GM19193 (cell line): Measurements from ENCODE around the gene TMED4.

Source experiments
- POLR2A ChIP-seq: IDR thresholded peaks from 4 replicates; pipeline ENCODE4 v1.6.1; 2011; ENCODE audit not compliant: insufficient read depth, insufficient read length; ENCODE audit errors: extremely low read depth

The TMED4 gene

DNA sequence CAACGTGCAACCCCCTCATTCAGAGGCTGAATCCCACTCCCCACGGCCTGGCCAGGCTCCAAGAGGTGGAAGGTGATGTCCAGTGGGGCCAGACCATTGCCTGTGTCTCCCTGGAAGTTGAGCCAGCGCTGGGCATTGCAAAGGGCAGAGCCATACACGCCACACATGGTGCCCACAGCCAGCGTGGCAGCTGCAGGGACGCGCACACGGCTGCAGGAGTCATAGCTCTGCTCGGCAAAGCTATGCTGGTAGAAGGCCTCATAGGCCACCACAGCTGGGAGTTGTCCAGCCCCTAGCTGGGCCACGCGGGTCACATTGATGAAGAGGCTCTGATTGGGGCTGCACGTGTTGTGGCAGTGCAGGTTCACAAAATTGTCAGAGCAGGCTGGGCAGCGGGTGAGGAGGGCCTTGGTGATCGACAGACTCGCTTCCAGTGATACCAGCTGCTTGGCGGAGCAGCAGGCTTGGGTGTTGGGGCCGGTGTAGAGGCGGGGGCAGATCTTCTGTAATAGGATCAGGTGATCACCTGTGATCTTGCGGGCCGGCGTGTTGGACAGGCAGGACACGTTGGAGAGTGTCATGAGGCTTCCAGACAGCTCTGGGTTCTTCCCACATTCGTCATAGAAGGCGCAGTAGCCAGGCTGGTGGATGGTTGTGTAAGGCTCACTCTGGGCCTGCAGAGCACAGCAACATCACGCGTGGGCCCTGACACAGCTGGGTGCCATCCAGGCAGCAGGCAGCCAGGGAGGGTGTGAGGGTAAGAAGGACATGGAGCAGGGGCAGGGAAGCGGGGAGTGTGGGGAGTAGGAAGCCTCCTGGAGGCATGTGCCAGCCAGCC lies 42.1 kb downstream of the TMED4 start:
- TF ChIP-seq POLR2A, result no peak

DNA sequence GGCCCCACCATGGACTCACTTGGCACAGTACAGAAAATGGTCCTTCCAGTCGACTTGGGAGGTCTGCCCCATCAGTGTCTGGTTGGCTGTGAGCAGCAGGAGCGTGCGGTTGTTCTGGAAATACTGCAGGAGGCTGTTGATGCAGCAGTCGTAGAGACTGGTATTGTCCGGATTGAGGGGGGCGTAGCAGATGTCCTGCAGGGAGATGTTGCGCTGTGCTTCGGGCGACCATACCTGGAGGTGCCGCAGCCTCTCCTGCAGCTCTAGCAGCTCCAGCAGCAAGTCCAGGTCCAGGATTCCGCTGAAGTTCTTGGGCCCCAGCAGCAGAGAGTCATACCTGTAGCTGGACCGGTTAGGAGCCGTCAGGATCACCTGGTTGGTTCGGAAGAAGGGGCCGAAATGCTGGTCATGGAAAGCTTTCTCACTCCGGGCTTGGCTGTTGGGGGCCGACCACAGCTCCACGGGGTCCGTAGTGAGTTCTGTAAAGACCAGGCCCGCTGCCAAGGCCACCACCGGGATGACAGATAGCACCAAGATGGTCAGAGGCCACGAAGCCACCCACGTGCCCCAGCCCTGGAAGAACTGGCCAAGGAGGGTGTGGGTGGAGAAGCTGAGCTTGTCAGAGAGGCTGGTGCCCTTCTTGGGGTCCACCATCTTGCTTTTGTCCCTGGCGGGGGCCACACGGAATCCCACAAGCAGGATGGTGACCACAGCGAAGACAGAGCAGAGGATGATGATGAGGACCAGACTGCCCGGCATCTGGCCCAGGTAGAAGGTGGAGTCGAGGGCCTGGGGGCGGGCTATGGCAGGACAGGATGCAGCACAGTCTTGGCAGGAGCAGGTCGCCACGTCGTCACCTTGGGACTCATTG lies 43.0 kb downstream of the TMED4 start:
- no peak for TF ChIP-seq POLR2A

DNA sequence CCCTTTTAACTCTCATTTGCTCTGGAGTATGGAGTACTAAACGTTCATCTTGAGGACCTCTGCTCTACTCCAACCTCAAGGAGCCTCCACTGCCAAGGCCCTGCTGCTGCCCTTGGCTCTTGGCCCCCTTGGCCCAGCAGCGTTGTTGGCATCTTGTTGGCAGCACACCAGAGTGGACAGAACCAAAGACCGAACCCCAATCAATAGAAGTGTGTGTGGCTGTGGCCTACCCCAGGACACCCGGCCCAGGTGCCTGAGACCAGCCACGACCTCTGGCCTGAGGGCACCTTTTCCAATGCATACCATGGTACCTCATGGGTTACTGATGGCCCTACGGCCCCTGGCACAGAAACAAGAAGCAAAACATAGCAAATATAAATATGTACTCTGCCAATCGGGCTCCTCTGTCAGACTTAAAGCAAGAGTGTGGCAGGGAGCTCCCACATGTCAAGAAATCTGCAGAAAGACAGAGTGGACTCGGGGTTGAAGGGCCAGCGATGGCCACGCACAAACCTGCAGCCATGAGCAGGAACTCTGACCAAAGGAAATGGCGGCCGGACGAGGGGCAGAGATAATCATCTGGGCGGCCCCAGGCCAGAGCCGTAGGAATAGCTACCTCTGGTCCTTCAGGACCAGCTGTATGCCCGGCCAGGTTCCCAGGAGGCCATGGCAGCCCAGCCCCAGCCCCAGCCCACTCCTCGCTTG lies 43.8 kb downstream of the TMED4 start:
- no peak for TF ChIP-seq POLR2A

DNA sequence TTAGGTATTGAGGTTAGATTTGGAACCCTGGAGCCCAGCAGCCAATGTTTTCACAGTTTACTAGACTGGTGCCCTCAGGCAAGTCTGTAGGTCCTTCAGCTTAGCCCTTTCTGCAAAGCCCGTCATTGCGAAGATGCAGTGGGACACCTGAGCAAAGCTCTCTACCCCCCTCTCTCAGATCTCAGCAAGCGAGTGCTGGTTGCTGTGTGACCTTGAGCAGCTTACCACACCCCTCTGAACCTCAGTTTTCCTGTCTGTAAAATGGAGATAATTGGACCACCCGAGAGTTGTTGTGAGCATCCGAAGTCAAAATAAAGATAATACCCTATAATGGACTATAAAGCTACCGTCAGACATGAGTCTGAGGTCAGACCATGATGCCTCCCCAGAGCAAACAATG lies 44.6 kb downstream of the TMED4 start:
- no peak for TF ChIP-seq POLR2A

DNA sequence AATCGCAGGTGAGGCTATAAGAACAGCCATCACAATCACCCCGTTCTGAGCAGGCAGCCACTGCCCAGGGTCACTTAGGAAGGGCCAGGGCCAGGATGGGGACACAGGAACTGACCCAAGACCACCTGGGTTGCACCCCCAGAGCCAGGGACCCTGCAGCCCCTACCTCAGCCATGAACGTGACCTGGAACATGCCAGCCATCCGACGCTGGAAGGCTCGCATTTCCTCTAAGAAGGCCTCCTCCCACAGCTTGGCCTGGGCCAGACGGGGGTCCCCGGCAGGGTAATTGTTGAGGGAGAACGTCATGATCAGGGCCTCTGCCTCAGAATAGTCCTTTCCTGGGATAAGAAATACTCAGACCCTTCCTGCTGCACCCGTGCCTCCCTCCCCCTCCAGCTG lies 45.9 kb downstream of the TMED4 start:
- TF ChIP-seq POLR2A, result no peak

DNA sequence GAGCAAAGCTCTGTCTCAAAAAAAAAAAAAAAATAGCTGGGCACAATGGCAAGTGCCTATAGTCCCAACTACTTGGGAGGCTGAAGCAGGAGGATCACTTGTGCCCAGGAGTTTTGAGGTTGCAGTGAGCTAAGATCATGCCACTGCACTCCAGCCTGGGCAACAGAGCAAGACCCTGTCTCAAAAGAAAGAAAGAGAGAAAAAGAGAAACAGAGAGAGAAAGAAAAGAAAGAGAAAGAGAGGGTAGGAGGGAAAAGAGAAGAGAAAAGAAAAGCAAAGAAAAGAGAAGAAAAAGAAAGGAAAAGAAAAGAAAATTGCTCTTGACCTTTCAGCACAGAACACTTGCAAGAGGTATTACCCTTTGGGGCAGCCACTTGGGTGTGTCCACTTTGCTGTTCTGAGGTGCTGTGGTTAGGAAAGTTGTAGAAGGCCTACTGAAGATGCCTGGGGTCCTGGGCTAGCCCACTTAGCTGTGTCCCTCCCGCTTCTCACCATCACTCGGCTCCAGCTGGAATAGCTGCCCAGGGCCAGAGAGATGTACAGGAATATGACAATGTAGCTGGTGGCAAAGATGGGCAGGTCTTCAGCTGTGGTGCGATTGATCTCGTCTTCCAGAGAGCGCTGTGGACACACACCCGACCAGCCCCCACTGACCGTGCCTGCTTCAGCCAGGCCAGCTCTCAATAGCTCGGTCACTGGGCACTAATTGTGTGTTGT lies 46.5 kb downstream of the TMED4 start:
- no peak for TF ChIP-seq POLR2A

DNA sequence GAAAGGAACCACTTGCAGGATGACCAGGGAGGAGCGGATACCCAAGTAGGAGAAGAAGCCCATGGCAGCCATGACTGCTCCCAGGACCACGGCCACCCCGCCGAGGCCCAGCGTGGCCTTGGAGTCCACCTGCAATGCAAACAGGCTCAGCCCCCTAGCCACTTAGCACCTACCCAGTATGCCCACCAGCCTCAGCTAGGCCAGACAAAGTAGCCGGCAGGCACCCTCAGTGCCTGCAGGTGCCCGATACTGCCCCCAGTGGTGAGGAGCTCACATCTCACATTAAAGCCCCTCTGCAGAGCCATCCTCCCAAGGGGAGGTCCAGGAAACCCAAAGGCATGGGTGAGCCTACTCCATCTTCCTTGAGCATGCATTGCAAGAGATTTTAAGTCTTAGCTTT lies 47.5 kb downstream of the TMED4 start:
- no peak for TF ChIP-seq POLR2A

DNA sequence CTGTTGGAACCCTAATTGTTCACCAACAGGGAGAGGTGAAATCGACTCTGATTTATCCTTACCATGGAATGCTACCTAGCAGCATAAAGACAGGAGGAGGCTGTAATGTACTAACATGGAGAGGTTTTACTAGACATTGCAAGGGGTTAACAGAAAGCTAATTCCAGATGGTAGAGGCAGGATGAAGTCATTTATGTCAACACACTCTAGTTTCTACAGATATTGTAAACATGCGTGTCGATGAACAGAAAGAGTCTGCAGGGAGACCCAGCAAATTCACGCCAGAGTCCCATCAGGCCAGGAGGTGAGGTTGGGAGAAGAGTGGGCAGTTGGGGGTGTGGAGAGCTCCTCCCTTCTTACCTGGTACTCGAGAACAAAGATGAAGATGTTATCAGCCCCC lies 47.9 kb downstream of the TMED4 start:
- no peak for TF ChIP-seq POLR2A

DNA sequence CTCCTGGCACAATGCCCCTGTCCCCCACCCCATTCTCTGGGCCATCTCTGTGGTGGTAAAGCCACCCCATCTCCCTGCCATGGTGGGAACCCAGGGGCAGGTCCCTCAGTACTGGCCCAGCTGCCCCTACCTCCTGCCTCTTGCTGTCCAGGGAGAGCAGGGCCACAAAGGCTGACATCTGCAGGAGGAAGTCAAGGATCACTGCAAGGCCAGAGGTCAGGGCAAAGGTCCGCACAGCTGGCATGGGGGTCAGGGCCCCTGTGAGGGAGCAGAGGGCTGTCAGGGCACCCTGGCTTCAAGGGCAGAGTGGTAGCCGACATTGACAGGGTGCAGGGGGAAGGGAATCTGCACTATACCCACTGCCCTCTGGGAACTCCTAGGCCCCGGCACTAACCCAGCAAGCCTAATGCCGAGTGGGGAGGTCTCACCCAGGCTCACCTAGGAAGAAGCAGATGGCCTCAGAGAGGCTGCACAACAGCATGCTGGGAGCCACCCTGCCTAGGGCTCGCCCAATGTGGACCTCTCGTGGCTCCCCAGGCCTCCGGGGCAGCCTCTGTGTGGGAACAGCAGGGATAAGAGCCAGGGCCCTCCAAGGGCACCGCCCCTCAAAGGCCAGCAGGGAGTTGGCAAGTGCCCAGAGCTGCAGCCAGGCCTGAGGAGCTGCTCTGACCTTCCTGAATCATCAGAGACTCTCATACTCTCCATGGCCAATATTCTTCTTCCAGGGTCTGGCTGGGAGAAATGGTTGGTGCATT lies 48.6 kb downstream of the TMED4 start:
- TF ChIP-seq POLR2A, result no peak

DNA sequence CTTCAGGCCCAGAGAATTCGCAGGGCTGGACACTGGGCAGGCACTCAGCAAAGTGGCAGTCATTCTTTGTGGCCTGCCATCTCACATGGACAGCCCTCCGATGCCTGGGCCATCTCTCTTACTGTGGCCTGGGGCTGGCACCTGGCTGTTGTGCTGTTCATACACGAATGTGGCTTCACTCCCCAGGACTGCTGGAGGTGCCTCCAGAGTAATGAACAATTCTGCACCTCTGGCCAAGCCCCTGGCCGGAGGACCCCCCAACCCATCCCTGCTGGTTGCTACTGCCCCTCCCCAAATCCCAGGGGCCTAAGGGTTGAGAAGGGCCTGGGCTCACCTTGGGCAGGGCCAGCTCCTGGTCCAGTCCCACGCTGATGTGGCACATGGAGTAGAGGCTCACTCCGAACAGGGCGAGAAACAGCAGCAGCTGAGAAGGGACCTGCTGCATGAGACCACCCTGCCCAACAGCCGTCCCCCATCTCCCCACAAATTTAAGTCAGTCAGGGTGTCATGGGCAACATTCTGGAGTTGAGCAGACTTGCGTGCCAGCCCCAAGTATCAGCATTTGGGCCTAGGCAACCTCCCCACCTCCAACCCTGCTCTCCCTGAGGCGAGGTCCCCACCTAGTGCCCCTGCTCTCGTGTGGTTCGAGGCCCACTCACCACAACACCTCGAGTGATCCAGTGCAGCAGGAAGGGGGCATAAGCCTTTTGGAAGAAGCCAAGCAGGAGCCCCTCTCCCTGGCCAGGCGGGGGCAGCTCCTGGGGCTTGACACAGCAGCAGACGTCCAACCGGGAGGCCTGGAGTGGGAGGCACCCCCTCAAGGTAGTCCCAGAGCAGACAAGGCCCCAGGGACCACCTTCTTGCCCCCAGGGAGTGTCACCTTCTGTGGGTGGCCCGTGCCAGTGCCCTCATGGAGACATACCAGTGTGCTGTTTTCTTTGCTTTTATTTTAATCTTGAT lies 50.3 kb downstream of the TMED4 start:
- no peak for TF ChIP-seq POLR2A

DNA sequence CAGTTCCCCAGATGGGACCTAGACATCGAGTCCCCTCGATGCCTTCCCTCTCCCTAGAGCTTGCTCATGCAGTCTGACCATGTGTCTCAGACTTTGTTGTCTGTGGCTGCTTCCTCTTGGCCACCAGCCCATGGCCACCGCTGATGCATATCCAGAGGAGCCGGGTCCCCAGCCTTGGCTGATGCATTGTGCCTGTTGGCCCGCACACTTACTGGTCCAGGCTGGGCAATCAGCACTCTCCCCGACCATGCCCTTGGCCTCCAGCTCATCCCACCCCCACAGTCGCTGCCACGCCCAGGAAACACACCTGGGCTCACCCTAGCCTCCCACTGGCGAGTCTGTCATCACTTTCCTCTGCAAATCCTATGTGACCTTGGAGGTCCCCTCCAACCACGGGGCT lies 51.0 kb downstream of the TMED4 start:
- no peak for TF ChIP-seq POLR2A
